ENCODE data around the gene RPH3AL. TPM values are rescaled to one million over a fixed set of nuclear protein-coding genes. Genes with fewer than 3 reads are reported as not detected.

RPH3AL gene
- total and polyA plus RNA-seq, 2 experiments from 2014 or later, result 13.8 to 39.0 TPM

GRCh38 chr17:364766-365165 is 12.2 kb upstream of the RPH3AL start:
- TF ChIP-seq CTCF (IDR thresholded peaks at IDR 0.05; ENCODE audit: low read depth, low read length), result no peak
- no peaks in the 10 kb centered on the region for H3K9me3 ChIP-seq (ENCODE audit: low read depth)
- no peaks in the 10 kb centered on the region for H3K36me3 ChIP-seq
- no peak overlapping the region for H3K27ac ChIP-seq
- no peak overlapping the region for H3K4me3 ChIP-seq
- no peaks in the 10 kb centered on the region for H3K27me3 ChIP-seq
- no peak for DNase-seq (ENCODE audit: low read depth in 1 of 2, low spot score in 1 of 2)
- H3K4me1 ChIP-seq (ENCODE audit: low read depth), result no peaks in the 10 kb centered on the region

- H3K4me1 ChIP-seq (ENCODE audit: low read depth), result no peaks in the 10 kb centered on the region
- DNase-seq (ENCODE audit: low read depth in 1 of 2, low spot score in 1 of 2), result no peak
- H3K27me3 ChIP-seq, result no peaks in the 10 kb centered on the region
- no peak overlapping the region for H3K4me3 ChIP-seq
- no peak for TF ChIP-seq CTCF (IDR thresholded peaks at IDR 0.05; ENCODE audit: low read depth, low read length)
- no peaks in the 10 kb centered on the region for H3K36me3 ChIP-seq
- no peak overlapping the region for H3K27ac ChIP-seq
- no peaks in the 10 kb centered on the region for H3K9me3 ChIP-seq (ENCODE audit: low read depth)
Measured at GRCh38 chr17:364308-364707, 11.7 kb upstream of the RPH3AL start.

GRCh38 chr17:362721-363120 is 10.1 kb upstream of the RPH3AL start:
- Histone ChIP-seq H3K36me3 (no peaks in the 10 kb centered on the region), H3K27ac (no peak overlapping the region), H3K4me3 (no peak overlapping the region), H3K9me3 (ENCODE audit: low read depth) (no peaks in the 10 kb centered on the region), H3K4me1 (ENCODE audit: low read depth) (no peaks in the 10 kb centered on the region), H3K27me3 (no peaks in the 10 kb centered on the region)
- no peak for TF ChIP-seq CTCF (IDR thresholded peaks at IDR 0.05; ENCODE audit: low read depth, low read length)
- DNase-seq (ENCODE audit: low read depth in 1 of 2, low spot score in 1 of 2), result no peak

GRCh38 chr17:360092-360750 is 7.6 kb upstream of the RPH3AL start:
- Histone ChIP-seq H3K4me1 (ENCODE audit: low read depth) (no peaks in the 10 kb centered on the region), H3K27ac (no peak overlapping the region), H3K9me3 (ENCODE audit: low read depth) (no peaks in the 10 kb centered on the region), H3K27me3 (no peaks in the 10 kb centered on the region), H3K36me3 (no peaks in the 10 kb centered on the region), H3K4me3 (no peak overlapping the region)
- no peak for TF ChIP-seq CTCF (IDR thresholded peaks at IDR 0.05; ENCODE audit: low read depth, low read length)
- DNase-seq (ENCODE audit: low read depth in 1 of 2, low spot score in 1 of 2), result no peak

- H3K4me3 ChIP-seq, result no peak overlapping the region
- no peaks in the 10 kb centered on the region for H3K9me3 ChIP-seq (ENCODE audit: low read depth)
- no peak overlapping the region for H3K27ac ChIP-seq
- TF ChIP-seq CTCF (IDR thresholded peaks at IDR 0.05; ENCODE audit: low read depth, low read length), result no peak
- DNase-seq (ENCODE audit: low read depth in 1 of 2, low spot score in 1 of 2), result no peak
- no peaks in the 10 kb centered on the region for H3K27me3 ChIP-seq
- peaks cover 2% of the 10 kb centered on the region for H3K4me1 ChIP-seq (ENCODE audit: low read depth)
- no peaks in the 10 kb centered on the region for H3K36me3 ChIP-seq
Measured at GRCh38 chr17:358491-359151, 6.0 kb upstream of the RPH3AL start.
